ENCODE data around the gene LRRC32.
"Not testable (repeated sequence)": the region's sequence is repeated elsewhere in the genome, so short reads cannot be mapped to it uniquely, and the experiment has no call there.

The LRRC32 gene

GRCh38 chr11:76646882-76647534, 23.5 kb downstream of the LRRC32 start:
- DNase-seq: no peak

GRCh38 chr11:76644591-76644990, 26.0 kb downstream of the LRRC32 start:
- no peak for DNase-seq

GRCh38 chr11:76643711-76644110, 26.8 kb downstream of the LRRC32 start:
- DNase-seq: not testable (repeated sequence)

GRCh38 chr11:76642341-76642740, 28.2 kb downstream of the LRRC32 start:
- no peak for DNase-seq

- no peak for DNase-seq
Measured at GRCh38 chr11:76641905-76642304, 28.6 kb downstream of the LRRC32 start.

- DNase-seq: no peak
Measured at GRCh38 chr11:76640501-76640900, 30.0 kb downstream of the LRRC32 start.

GRCh38 chr11:76639621-76640020, 30.9 kb downstream of the LRRC32 start:
- no peak for DNase-seq

- DNase-seq: no peak
Measured at GRCh38 chr11:76638270-76639197, 32.0 kb downstream of the LRRC32 start.

- no peak for DNase-seq
Measured at GRCh38 chr11:76637491-76638269, 32.9 kb downstream of the LRRC32 start.

- DNase-seq: no peak
Measured at GRCh38 chr11:76636826-76637460, 33.6 kb downstream of the LRRC32 start.

GRCh38 chr11:76635991-76636738, 34.4 kb downstream of the LRRC32 start:
- DNase-seq: no peak

- DNase-seq: no peak
Measured at GRCh38 chr11:76634886-76635285, 35.7 kb downstream of the LRRC32 start.

- no peak for DNase-seq
Measured at GRCh38 chr11:76632492-76632891, 38.1 kb downstream of the LRRC32 start.

- no peak for DNase-seq
Measured at GRCh38 chr11:76631566-76632308, 38.8 kb downstream of the LRRC32 start.

- no peak for DNase-seq
Measured at GRCh38 chr11:76630600-76631281, 39.8 kb downstream of the LRRC32 start.

GRCh38 chr11:76629853-76630599, 40.5 kb downstream of the LRRC32 start:
- no peak for DNase-seq

- no peak for DNase-seq
Measured at GRCh38 chr11:76629116-76629852, 41.3 kb downstream of the LRRC32 start.

- no peak for DNase-seq
Measured at GRCh38 chr11:76628408-76628947, 42.1 kb downstream of the LRRC32 start.

- DNase-seq: no peak
Measured at GRCh38 chr11:76627606-76628005, 42.9 kb downstream of the LRRC32 start.

Data from NCI-H345 (cell line).